GM12878 (cell line): ENCODE results near the gene TULP4. TPM values are rescaled to one million over a fixed set of nuclear protein-coding genes. Genes with fewer than 3 reads are reported as not detected.

Experiments
- ATAC-seq: fragments of 200-7000 bp; cut with Tn5 transposase; 3 replicates; pipeline ENCODE4 v1.9.1; 2020; ENCODE audit warnings: mild to moderate bottlenecking, moderate library complexity
- BruUV-seq: library from RNA; stranded (reverse); fragments of 400-500 nt; replicated peaks from 2 replicates; lab custom pipeline; 2021; lab: Mats Ljungman, UMichigan
- CTCF ChIA-PET: fragments of 300-600 bp; sonication (Branson Sonifier 250); formaldehyde crosslinking; extraction: SDS; loops from one replicate; lab custom pipeline; 2021; ENCODE audit warnings: inconsistent platforms; lab: Yijun Ruan, JAX
- POLR2A ChIA-PET: fragments of 350-600 bp; formaldehyde crosslinking; extraction: SDS; loops from one replicate; lab custom pipeline; 2021; ENCODE audit warnings: inconsistent platforms; lab: Charles Lee
- RAD21 ChIA-PET: fragments of 300-600 bp; sonication (Branson Sonifier 250); formaldehyde crosslinking; loops from one replicate; lab custom pipeline; 2023; ENCODE audit warnings: antibody characterized with exemption; ENCODE audit not compliant: unreplicated experiment; lab: Charles Lee
- SMC1A ChIA-PET: fragments of 300-600 bp; sonication (Branson Sonifier 250); formaldehyde crosslinking; loops from one replicate; lab custom pipeline; 2023; ENCODE audit not compliant: unreplicated experiment, uncharacterized antibody; lab: Charles Lee
- DNase-seq: peaks from one replicate; pipeline ENCODE4 v3.0.0-alpha.2; 2011; ENCODE audit warnings: low read depth, low spot score
- FAIRE-seq: peaks from 3 replicates; lab custom pipeline; 2011; peaks lifted over from hg19 to GRCh38; lab: Jason Lieb, UNC
- H2AFZ ChIP-seq: 2 replicates; pipeline ENCODE4 v1.6.0; 2011; ENCODE audit warnings: low read depth, low read length, control low read depth; ENCODE audit not compliant: control insufficient read depth
- H3K27ac ChIP-seq: 2 replicates; pipeline ENCODE4 v1.5.1; 2011; ENCODE audit warnings: control low read depth; ENCODE audit not compliant: control insufficient read depth, insufficient read depth
- H3K27me3 ChIP-seq, 2 experiments: replicated peaks in 1 of 2; 2 replicates each; pipeline versions ENCODE4 v1.6.0 to v1.6.1; 2011; ENCODE audit warnings: low read length in 1 of 2; ENCODE audit not compliant: control insufficient read depth in 2 of 2, insufficient read depth in 2 of 2
- H3K36me3 ChIP-seq, 2 experiments: 2 replicates each; pipeline ENCODE4 v1.5.1; 2011; ENCODE audit warnings: low read length in 1 of 2; ENCODE audit not compliant: control insufficient read depth in 2 of 2, insufficient read depth in 2 of 2
- H3K4me1 ChIP-seq: 2 replicates; pipeline ENCODE4 v1.6.1; 2011; ENCODE audit warnings: mild to moderate bottlenecking, low read length, moderate library complexity, mixed read lengths; ENCODE audit not compliant: control insufficient read depth, insufficient read depth
- H3K4me2 ChIP-seq: 2 replicates; pipeline ENCODE4 v1.6.0; 2011; ENCODE audit warnings: control low read depth; ENCODE audit not compliant: control insufficient read depth, insufficient read depth
- H3K4me3 ChIP-seq: fragments of 200-600 bp; sonication (generic); 2 replicates; pipeline ENCODE4 v1.5.1; 2016
- H3K79me2 ChIP-seq: 2 replicates; pipeline ENCODE4 v1.6.0; 2011; ENCODE audit warnings: low read length; ENCODE audit not compliant: control insufficient read depth, insufficient read depth
- H3K9ac ChIP-seq: 2 replicates; pipeline ENCODE4 v1.8.0; 2011; ENCODE audit warnings: low read length, control low read depth, mixed read lengths; ENCODE audit not compliant: control insufficient read depth, insufficient read depth
- H3K9me3 ChIP-seq: replicated peaks from 3 replicates; pipeline ENCODE4 v1.5.1; 2011; ENCODE audit warnings: mild to moderate bottlenecking, low read length; ENCODE audit not compliant: control insufficient read depth, insufficient read depth
- H4K20me1 ChIP-seq: 2 replicates; pipeline ENCODE4 v1.6.0; 2011; ENCODE audit not compliant: control insufficient read depth, insufficient read depth
- E2F4 ChIP-seq: IDR thresholded peaks from 2 replicates; pipeline ENCODE4 v1.6.1; 2012; ENCODE audit warnings: low read depth, low read length, improper control_type of control experiment
- PRDM15 ChIP-seq: fragments of 450-650 bp; formaldehyde crosslinking; IDR thresholded peaks from 2 replicates; pipeline ENCODE4 v1.4.0; 2020; ENCODE audit warnings: mild to moderate bottlenecking, moderate library complexity
- SUZ12 ChIP-seq: fragments of 200-600 bp; sonication (generic); IDR thresholded peaks from one replicate; pipeline ENCODE4 v1.6.1; 2018; ENCODE audit warnings: antibody characterized with exemption, mild to moderate bottlenecking; ENCODE audit not compliant: unreplicated experiment
- ZNF622 ChIP-seq: fragments of 450-650 bp; IDR thresholded peaks from 2 replicates; pipeline ENCODE4 v1.6.1; 2017; ENCODE audit warnings: mild to moderate bottlenecking, inconsistent platforms
- WGBS: methylation state at CpG from one replicate; pipeline ENCODE4 v1.1.6; 2016; ENCODE audit warnings: low lambda C conversion rate; ENCODE audit not compliant: insufficient replicate concordance, insufficient coverage; ENCODE audit errors: missing lambda C conversion rate; 5-methylcytosine and 5-hydroxymethylcytosine counted together
- in situ Hi-C: fragments of 300-500 bp; cut with MboI; formaldehyde crosslinking; loops from 9 replicates; pipeline ENCODE4 v1.14.3; 2018; ENCODE audit warnings: mixed read lengths
- intact Hi-C: fragments of 100-400 bp; cut with micrococcal nuclease; formaldehyde crosslinking; loops from one replicate; pipeline ENCODE4 v1.14.2; 2022; ENCODE audit not compliant: unreplicated experiment
- polyA plus RNA-seq, 11 experiments: library from polyadenylated mRNA; depleted of rRNA in 4 of 11; unstranded in 6 of 11; stranded (reverse) in 5 of 11; fragments of >200 nt; fragmentation: Nextera tagmentation in 4 of 11; fragmentation: Illumina TruSeq in 1 of 11; extraction: Ambion mirVana in 4 of 11; extraction: Trizol in 1 of 11; gene quantifications; 1 replicate in 1 of 11; 2 replicates in 10 of 11; pipeline versions ENCODE4 v1.2.1 to v1.2.3, GENCODE V29; 2011 to 2016; ENCODE audit warnings: inconsistent platforms in 2 of 11, missing spikeins in 2 of 11, low read depth in 1 of 11
- total RNA-seq, 4 experiments: library from RNA; depleted of rRNA in 3 of 4; stranded (reverse); fragments of >200 nt in 3 of 4; fragmentation: Illumina TruSeq in 1 of 4; extraction: Trizol in 1 of 4; gene quantifications; 2 replicates each; pipeline versions ENCODE4 v1.2.1 to v1.2.3, GENCODE V29; 2013 to 2021

The TULP4 gene
- total and polyA plus RNA-seq, 10 of the 15 experiments (the other 5 are each of a cell fraction or from before 2014, with no cell fraction given) = 0.73 to 31.8 (median 14.0) TPM

GRCh38 chr6:158536891-158537798 lies 224.9 kb downstream of the TULP4 start:
- peaks cover 0 to 6% of the 10 kb centered on the region in 2 experiments; a peak in 2 of 4 replicates for H3K27me3 ChIP-seq
- ATAC-seq = no peak; the same call in 1 of the 3 replicates
- ChIA-PET CTCF (no interaction called here), RAD21 (no interaction called here), POLR2A (no interaction called here), SMC1A (no interaction called here)
- no peak for FAIRE-seq
- no peaks in the 10 kb centered on the region; the same call in 2 of the 3 replicates for H3K9me3 ChIP-seq
- no peak overlapping the region for H3K9ac ChIP-seq
- in situ Hi-C loops = no loop called here
- H3K4me1 ChIP-seq = no peaks in the 10 kb centered on the region
- no peak overlapping the region for H3K27ac ChIP-seq
- intact Hi-C loops = no loop called here
- H3K4me2 ChIP-seq = no peak overlapping the region
- no peaks in the 10 kb centered on the region for H3K36me3 ChIP-seq
- DNase-seq = no peak
- TF ChIP-seq ZNF622 (no peak), E2F4 (no peak), SUZ12 (peak; percentile 91), PRDM15 (CRISPR knock-in tag) (no peak)
- 26% methylated on average over 48 of the region's 94 CpGs for WGBS
- no peaks in the 10 kb centered on the region; the same call in 1 of the 2 replicates for H4K20me1 ChIP-seq
- no peak overlapping the region for H2AFZ ChIP-seq
- no peak overlapping the region for H3K4me3 ChIP-seq
- no TSS peak for BruUV-seq
- H3K79me2 ChIP-seq = no peaks in the 10 kb centered on the region
